Nephron (organoid): ENCODE data around the gene DNAH14.

Experiments used
- H3K27ac Mint-ChIP-seq, 3 experiments: 2 replicates each; pipeline ENCODE4 v1.8.0; 2020; ENCODE audit warnings: mixed read lengths in 3 of 3, mild to moderate bottlenecking in 2 of 3, moderate library complexity in 1 of 3
- H3K27me3 Mint-ChIP-seq: 2 replicates; pipeline ENCODE4 v1.8.0; 2021; ENCODE audit warnings: low read depth, mild to moderate bottlenecking, moderate library complexity, mixed read lengths
- H3K36me3 Mint-ChIP-seq: 2 replicates; pipeline ENCODE4 v1.8.0; 2020; ENCODE audit warnings: low read depth, mixed read lengths
- H3K4me1 Mint-ChIP-seq: 2 replicates; pipeline ENCODE4 v1.8.0; 2020; ENCODE audit warnings: mixed read lengths
- H3K4me3 Mint-ChIP-seq, 3 experiments: 2 replicates each; pipeline ENCODE4 v1.8.0; 2020; ENCODE audit warnings: mild to moderate bottlenecking in 3 of 3, mixed read lengths in 3 of 3, moderate library complexity in 2 of 3
- H3K9me3 Mint-ChIP-seq: 2 replicates; pipeline ENCODE4 v1.8.0; 2020; ENCODE audit warnings: mixed read lengths
- CTCF ChIP-seq, 3 experiments: fragments of 200-600 bp; sonication (generic); IDR thresholded peaks; one replicate each; pipeline ENCODE4 v1.5.0; 2021; ENCODE audit warnings: antibody characterized with exemption in 3 of 3; ENCODE audit not compliant: unreplicated experiment in 3 of 3

Gene DNAH14

DNA sequence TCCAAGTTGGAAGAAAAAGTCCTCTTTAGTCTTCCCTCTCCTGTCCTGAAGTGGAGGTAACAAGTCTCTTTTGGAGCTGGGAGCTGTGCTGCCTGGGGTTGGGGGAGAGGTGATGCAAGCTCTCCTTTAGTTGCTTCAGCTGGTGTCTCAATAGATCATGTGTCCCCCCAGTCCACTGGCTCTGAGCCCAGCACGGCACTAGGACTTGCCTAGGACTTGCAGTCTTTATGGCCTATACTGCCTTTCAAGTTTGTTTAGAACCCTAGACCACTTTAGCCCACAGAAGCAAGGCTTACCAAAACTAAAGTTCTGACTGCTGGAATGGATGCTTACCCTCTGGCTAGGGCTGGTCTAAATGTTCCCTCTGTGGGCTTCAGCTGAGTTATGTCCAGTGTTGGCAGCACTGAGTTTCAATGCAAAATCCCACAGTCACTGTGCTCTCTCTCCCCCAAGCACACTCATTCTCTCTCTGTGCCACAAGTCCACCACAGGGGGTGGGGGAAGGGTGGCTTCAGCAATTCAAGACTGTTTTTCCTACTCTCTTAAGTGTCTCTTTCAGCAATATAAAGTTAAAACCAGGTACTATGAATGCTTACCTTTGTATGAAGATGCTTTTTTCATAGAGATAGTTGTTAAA is 185.0 kb downstream of the DNAH14 start:
- no peaks in the 10 kb centered on the region for H3K4me1 Mint-ChIP-seq
- no peak overlapping the region for H3K27ac Mint-ChIP-seq
- H3K4me3 Mint-ChIP-seq: no peak overlapping the region
- H3K9me3 Mint-ChIP-seq: no peaks in the 10 kb centered on the region
- H3K36me3 Mint-ChIP-seq: no peaks in the 10 kb centered on the region
- H3K27me3 Mint-ChIP-seq: no peaks in the 10 kb centered on the region
- TF ChIP-seq CTCF (IDR thresholded peaks at IDR 0.05; ENCODE audit: unreplicated experiment in 3 of 3): no peak

- H3K9me3 Mint-ChIP-seq: peaks cover 2% of the 10 kb centered on the region
- no peak overlapping the region for H3K4me3 Mint-ChIP-seq
- H3K27ac Mint-ChIP-seq: no peak overlapping the region
- H3K4me1 Mint-ChIP-seq: no peaks in the 10 kb centered on the region
- TF ChIP-seq CTCF (IDR thresholded peaks at IDR 0.05; ENCODE audit: unreplicated experiment in 3 of 3): no peak
- no peaks in the 10 kb centered on the region for H3K27me3 Mint-ChIP-seq
- peaks cover 8% of the 10 kb centered on the region for H3K36me3 Mint-ChIP-seq
Observed at GRCh38 chr1:225119307-225119706, 189.8 kb downstream of the DNAH14 start.

DNA sequence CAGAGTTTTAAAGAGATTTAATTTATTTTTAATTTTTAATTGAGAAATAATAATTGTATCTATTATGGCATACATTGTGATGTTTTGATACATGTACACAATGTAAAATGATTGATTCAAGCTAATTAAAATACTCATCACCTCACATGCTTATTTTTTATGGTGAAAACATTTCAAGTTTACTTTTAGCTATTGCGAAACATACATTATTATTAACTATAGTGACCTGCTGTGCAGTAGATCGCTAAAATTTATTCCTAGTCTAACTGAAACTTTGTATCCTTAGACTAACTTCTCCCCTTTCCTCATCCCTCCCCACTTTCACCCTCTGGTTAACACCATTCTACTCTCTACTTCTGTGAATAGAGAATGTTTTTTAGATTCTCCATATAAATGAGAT is 191.6 kb downstream of the DNAH14 start:
- TF ChIP-seq CTCF (IDR thresholded peaks at IDR 0.05; ENCODE audit: unreplicated experiment in 3 of 3): no peak

GRCh38 chr1:225131869-225132268 is 202.4 kb downstream of the DNAH14 start:
- Mint-ChIP-seq H3K27me3 (no peaks in the 10 kb centered on the region), H3K4me3 (no peak overlapping the region), H3K9me3 (peaks cover 52% of the 10 kb centered on the region), H3K27ac (no peak overlapping the region), H3K4me1 (no peaks in the 10 kb centered on the region), H3K36me3 (peaks cover 57% of the 10 kb centered on the region)
- no peak for TF ChIP-seq CTCF (IDR thresholded peaks at IDR 0.05; ENCODE audit: unreplicated experiment in 3 of 3)

More for the DNA sequence above, 191.6 kb downstream of the DNAH14 start:
- H3K4me3 Mint-ChIP-seq: no peak overlapping the region
- peaks cover 26% of the 10 kb centered on the region for H3K36me3 Mint-ChIP-seq
- no peak overlapping the region for H3K27ac Mint-ChIP-seq
- H3K4me1 Mint-ChIP-seq: no peaks in the 10 kb centered on the region
- peaks cover 14% of the 10 kb centered on the region for H3K9me3 Mint-ChIP-seq
- H3K27me3 Mint-ChIP-seq: no peaks in the 10 kb centered on the region

DNA sequence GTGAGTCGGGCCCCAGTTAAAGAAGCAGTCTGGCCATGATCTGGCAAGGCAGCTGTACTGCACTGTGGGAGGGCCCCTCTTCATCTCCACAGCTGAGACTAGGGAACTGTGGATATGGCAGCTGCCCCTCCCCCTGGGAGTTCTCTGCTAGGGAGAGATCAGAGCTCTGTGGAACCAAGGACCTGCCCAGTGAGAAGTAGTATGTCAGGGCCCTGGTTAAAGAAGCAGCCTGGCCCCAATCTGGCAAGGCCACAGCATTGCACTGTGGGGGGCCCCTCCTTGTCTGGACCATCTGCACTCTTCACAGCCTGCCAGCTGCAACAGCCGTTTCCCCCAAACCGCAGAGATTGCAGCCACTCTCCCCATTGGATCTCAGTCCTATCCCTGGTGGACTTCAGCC is 208.5 kb downstream of the DNAH14 start:
- H3K4me1 Mint-ChIP-seq: peaks cover 4% of the 10 kb centered on the region
- no peaks in the 10 kb centered on the region for H3K27me3 Mint-ChIP-seq
- no peak overlapping the region for H3K27ac Mint-ChIP-seq
- H3K36me3 Mint-ChIP-seq: peaks cover 44% of the 10 kb centered on the region
- no peak overlapping the region for H3K4me3 Mint-ChIP-seq
- peaks cover 33% of the 10 kb centered on the region for H3K9me3 Mint-ChIP-seq
- TF ChIP-seq CTCF (IDR thresholded peaks at IDR 0.05; ENCODE audit: unreplicated experiment in 3 of 3): no peak

DNA sequence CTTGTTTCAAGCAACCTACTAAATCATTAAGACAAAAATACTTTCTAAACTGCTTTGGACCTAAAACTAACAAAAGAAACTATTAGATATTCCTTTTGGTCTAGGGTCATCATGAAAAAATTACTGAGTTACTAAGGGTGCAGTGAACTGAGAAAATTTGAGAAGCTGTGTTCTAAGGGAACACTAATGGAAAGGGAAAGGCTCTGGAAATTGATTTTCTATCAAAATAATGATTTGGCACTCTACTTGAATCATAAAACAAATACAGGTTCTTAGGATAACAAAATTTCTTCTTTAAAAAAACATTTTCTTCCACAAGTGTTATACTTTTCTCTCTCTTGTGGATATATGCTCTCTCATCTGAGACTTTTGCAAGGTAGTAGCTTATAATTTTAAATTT is 213.5 kb downstream of the DNAH14 start:
- Mint-ChIP-seq H3K4me1 (peaks cover 17% of the 10 kb centered on the region), H3K27ac (no peak overlapping the region), H3K27me3 (no peaks in the 10 kb centered on the region), H3K36me3 (peaks cover 7% of the 10 kb centered on the region), H3K9me3 (peaks cover 3% of the 10 kb centered on the region), H3K4me3 (no peak overlapping the region)
- TF ChIP-seq CTCF (IDR thresholded peaks at IDR 0.05; ENCODE audit: unreplicated experiment in 3 of 3): no peak
